PC-3 (cell line): Measurements from ENCODE around the gene BTBD2. TPM values are rescaled to one million over a fixed set of nuclear protein-coding genes. Genes with fewer than 3 reads are reported as not detected.
A peak's percentile ranks its signal among the peaks of the same experiment; 100 is the strongest.

Experiments
- ATAC-seq: fragments of 200-7000 bp; cut with Tn5 transposase; 2 replicates; pipeline ENCODE4 v1.9.1; 2020; ENCODE audit warnings: mild to moderate bottlenecking, moderate library complexity
- BruUV-seq: library from RNA; stranded (reverse); fragments of 400-500 nt; replicated peaks from 2 replicates; lab custom pipeline; 2021; lab: Mats Ljungman, UMichigan
- CTCF ChIA-PET: fragments of 300-600 bp; sonication (Branson Sonifier 250); formaldehyde crosslinking; loops from one replicate; lab custom pipeline; 2022; ENCODE audit warnings: antibody characterized with exemption; lab: Charles Lee
- POLR2A ChIA-PET: fragments of 300-600 bp; sonication (Branson Sonifier 250); formaldehyde crosslinking; loops from one replicate; lab custom pipeline; 2022; ENCODE audit warnings: antibody characterized with exemption; ENCODE audit not compliant: unreplicated experiment; lab: Charles Lee
- DNase-seq: peaks from one replicate; pipeline ENCODE4 v3.0.0-alpha.2; 2015
- H2AFZ ChIP-seq: fragments of 300-600 bp; sonication (generic); 2 replicates; pipeline ENCODE4 v1.6.0; 2016; ENCODE audit warnings: antibody characterized with exemption, low read length
- H3F3A ChIP-seq: fragments of 300-600 bp; sonication (generic); one replicate; pipeline ENCODE4 v1.6.0; 2017; ENCODE audit warnings: antibody characterized with exemption, low read length, control low read depth, mild to moderate bottlenecking; ENCODE audit not compliant: unreplicated experiment
- H3K27ac ChIP-seq: fragments of 300-600 bp; sonication (generic); 2 replicates; pipeline ENCODE4 v1.5.1; 2016; ENCODE audit warnings: mild to moderate bottlenecking, low read length
- H3K27me3 ChIP-seq: fragments of 300-600 bp; sonication (generic); 2 replicates; pipeline ENCODE4 v1.6.1; 2016; ENCODE audit warnings: low read length, mixed read lengths
- H3K36me3 ChIP-seq: fragments of 300-600 bp; sonication (generic); 2 replicates; pipeline ENCODE4 v1.6.1; 2016; ENCODE audit warnings: low read depth, mixed run types, low read length, mixed read lengths
- H3K4me1 ChIP-seq: fragments of 300-600 bp; sonication (generic); 2 replicates; pipeline ENCODE4 v1.5.1; 2016; ENCODE audit warnings: low read length; ENCODE audit not compliant: insufficient read depth
- H3K4me2 ChIP-seq: fragments of 300-600 bp; sonication (generic); 2 replicates; pipeline ENCODE4 v1.6.0; 2016; ENCODE audit warnings: low read length
- H3K4me3 ChIP-seq: fragments of 300-600 bp; sonication (generic); 2 replicates; pipeline ENCODE4 v1.5.1; 2016; ENCODE audit warnings: mild to moderate bottlenecking, low read length, mixed read lengths
- H3K79me2 ChIP-seq: fragments of 300-600 bp; sonication (generic); 2 replicates; pipeline ENCODE4 v1.6.1; 2017; ENCODE audit warnings: low read length, mixed read lengths
- H3K9ac ChIP-seq: fragments of 300-600 bp; sonication (generic); 2 replicates; pipeline ENCODE4 v1.6.0; 2016; ENCODE audit warnings: mild to moderate bottlenecking, low read length
- H3K9me2 ChIP-seq: fragments of 300-600 bp; sonication (generic); replicated peaks from 2 replicates; pipeline ENCODE4 v1.6.1; 2016; ENCODE audit warnings: mixed run types, low read length, mixed read lengths
- H3K9me3 ChIP-seq: fragments of 300-600 bp; sonication (generic); 2 replicates; pipeline ENCODE4 v1.6.1; 2016; ENCODE audit warnings: low read length, mixed read lengths
- H4K20me1 ChIP-seq: fragments of 300-600 bp; sonication (generic); 2 replicates; pipeline ENCODE4 v1.6.1; 2016; ENCODE audit warnings: low read length, mixed read lengths
- EZH2 ChIP-seq: fragments of 300-600 bp; sonication (generic); IDR thresholded peaks from one replicate; pipeline ENCODE4 v1.6.1; 2017; ENCODE audit warnings: antibody characterized with exemption, mild to moderate bottlenecking, low read length; ENCODE audit not compliant: unreplicated experiment
- EZH2phosphoT487 ChIP-seq: fragments of 300-600 bp; sonication (generic); IDR thresholded peaks from 2 replicates; pipeline ENCODE4 v1.6.1; 2018; ENCODE audit warnings: mild to moderate bottlenecking, antibody characterized with exemption, low read length, borderline replicate concordance
- intact Hi-C: fragments of 100-400 bp; cut with micrococcal nuclease; formaldehyde crosslinking; loops from 2 replicates; pipeline ENCODE4 v1.9.0; 2023
- total RNA-seq: library from RNA; depleted of rRNA; stranded (reverse); fragments of >200 nt; gene quantifications from 2 replicates; pipeline ENCODE4 v1.2.3, GENCODE V29; 2014
- TF ChIP-seq, protein P1 (sequence below): fragments of 300-600 bp; sonication (generic); conservative IDR thresholded peaks from 2 replicates; pipeline ENCODE4 v1.5.1; 2017; ENCODE audit warnings: antibody characterized with exemption, low read depth, mild to moderate bottlenecking, low read length

The BTBD2 gene
- total RNA-seq, 1 experiment from 2014 or later, result 72.0 TPM

DNA sequence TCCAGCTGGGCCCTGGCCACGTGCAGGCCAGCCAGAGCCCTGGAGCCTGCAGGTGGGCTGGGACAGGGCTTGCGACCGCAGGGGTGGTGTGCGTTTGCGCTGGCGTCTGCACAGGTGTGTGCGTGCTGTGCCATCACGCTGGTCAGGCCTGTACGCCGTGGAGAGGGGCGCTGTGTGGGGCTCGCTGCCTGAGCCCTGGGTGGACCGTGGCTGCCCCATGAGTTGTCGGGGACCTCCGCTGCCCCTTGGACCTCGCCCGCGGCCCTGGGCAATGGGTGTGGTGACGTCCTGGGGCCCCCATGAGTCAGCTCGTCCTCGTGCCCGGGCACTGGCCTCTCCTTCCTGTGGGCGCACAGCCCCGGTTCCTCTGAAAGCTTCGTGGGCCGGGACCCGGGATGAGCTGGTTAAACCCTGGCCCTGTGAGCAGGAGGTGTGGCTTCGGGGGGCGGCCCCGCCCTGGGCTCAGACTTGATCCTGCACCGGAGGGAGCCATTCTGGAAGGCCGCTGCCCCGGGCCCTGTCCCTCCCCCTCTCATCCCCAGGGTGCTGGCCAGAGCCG lies 67.8 kb downstream of the BTBD2 start:
- Histone ChIP-seq H3K4me1 (peaks cover 9% of the 10 kb centered on the region; the same call in 1 of the 2 replicates), H3K27ac (no peak overlapping the region), H3K4me2 (no peak overlapping the region), H3K9me2 (no peaks in the 10 kb centered on the region), H2AFZ (no peak overlapping the region), H3K27me3 (no peaks in the 10 kb centered on the region), H3K79me2 (peaks cover 77% of the 10 kb centered on the region), H3K4me3 (no peak overlapping the region), H4K20me1 (0 out of 2 replicates have a peak, but pooled peaks cover 9% of the 10 kb centered on the region), H3F3A (no peaks in the 10 kb centered on the region), H3K9me3 (no peaks in the 10 kb centered on the region), H3K36me3 (no peaks in the 10 kb centered on the region), H3K9ac (no peak overlapping the region)
- no TSS peak for BruUV-seq
- no peak for TF ChIP-seq EZH2phosphoT487
- TF ChIP-seq EZH2, result no peak
- TF ChIP-seq, protein P1, sequence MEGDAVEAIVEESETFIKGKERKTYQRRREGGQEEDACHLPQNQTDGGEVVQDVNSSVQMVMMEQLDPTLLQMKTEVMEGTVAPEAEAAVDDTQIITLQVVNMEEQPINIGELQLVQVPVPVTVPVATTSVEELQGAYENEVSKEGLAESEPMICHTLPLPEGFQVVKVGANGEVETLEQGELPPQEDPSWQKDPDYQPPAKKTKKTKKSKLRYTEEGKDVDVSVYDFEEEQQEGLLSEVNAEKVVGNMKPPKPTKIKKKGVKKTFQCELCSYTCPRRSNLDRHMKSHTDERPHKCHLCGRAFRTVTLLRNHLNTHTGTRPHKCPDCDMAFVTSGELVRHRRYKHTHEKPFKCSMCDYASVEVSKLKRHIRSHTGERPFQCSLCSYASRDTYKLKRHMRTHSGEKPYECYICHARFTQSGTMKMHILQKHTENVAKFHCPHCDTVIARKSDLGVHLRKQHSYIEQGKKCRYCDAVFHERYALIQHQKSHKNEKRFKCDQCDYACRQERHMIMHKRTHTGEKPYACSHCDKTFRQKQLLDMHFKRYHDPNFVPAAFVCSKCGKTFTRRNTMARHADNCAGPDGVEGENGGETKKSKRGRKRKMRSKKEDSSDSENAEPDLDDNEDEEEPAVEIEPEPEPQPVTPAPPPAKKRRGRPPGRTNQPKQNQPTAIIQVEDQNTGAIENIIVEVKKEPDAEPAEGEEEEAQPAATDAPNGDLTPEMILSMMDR, result no peak
- CTCF ChIA-PET, result no interaction called here
- DNase-seq (no peak), ATAC-seq (peak; percentile 40)
- POLR2A ChIA-PET, result no interaction called here
- intact Hi-C loops, result no loop called here

DNA sequence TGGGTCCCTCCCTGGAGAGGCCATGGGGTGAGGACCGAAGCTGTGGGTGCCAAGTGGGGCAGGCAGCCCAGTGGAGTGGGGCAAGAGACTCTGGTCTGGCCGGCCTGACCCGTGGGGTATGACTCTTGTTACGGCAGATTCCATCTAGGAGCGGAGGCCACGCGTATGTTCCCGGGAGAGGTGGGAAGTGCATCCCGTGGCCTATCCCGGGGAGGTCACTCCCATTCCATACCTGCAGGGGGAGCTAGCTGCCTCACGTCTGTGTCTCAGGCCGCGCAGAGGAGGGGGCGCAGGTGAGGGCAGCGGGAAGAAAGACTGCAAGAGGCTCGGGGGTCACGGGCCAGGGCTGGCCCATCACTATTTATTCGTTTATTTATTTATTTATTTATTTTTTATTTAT lies 69.6 kb downstream of the BTBD2 start:
- H3K27me3 ChIP-seq, result no peaks in the 10 kb centered on the region
- no peaks in the 10 kb centered on the region for H3K9me3 ChIP-seq
- H3F3A ChIP-seq, result no peaks in the 10 kb centered on the region
- H2AFZ ChIP-seq, result no peak overlapping the region
- no TSS peak for BruUV-seq
- no peak overlapping the region for H3K9ac ChIP-seq
- peak; percentile 61 for DNase-seq
- H3K9me2 ChIP-seq, result no peaks in the 10 kb centered on the region
- H3K36me3 ChIP-seq, result no peaks in the 10 kb centered on the region
- H3K27ac ChIP-seq, result no peak overlapping the region
- H3K4me3 ChIP-seq, result no peak overlapping the region
- peak; percentile 17; the same call in 1 of the 2 replicates for ATAC-seq
- no peak overlapping the region for H3K4me2 ChIP-seq
- intact Hi-C loops, result no loop called here
- POLR2A ChIA-PET, result interaction anchor here (0.6 kb wide), 1 partner anchor 24 kb away, joined by 3 read pairs; no protein-coding TSS in a partner anchor
- H3K79me2 ChIP-seq, result peaks cover 86% of the 10 kb centered on the region
- no peak for TF ChIP-seq EZH2
- TF ChIP-seq, protein P1, result peak; percentile 53
- CTCF ChIA-PET, result interaction anchor here (0.7 kb wide), 2 partner anchors 140 to 432 kb away, joined by 3 to 4 read pairs; no protein-coding TSS in a partner anchor
- H4K20me1 ChIP-seq, result 0 out of 2 replicates have a peak, but pooled peaks cover 9% of the 10 kb centered on the region
- H3K4me1 ChIP-seq, result peaks cover 9% of the 10 kb centered on the region; the same call in 1 of the 2 replicates

DNA sequence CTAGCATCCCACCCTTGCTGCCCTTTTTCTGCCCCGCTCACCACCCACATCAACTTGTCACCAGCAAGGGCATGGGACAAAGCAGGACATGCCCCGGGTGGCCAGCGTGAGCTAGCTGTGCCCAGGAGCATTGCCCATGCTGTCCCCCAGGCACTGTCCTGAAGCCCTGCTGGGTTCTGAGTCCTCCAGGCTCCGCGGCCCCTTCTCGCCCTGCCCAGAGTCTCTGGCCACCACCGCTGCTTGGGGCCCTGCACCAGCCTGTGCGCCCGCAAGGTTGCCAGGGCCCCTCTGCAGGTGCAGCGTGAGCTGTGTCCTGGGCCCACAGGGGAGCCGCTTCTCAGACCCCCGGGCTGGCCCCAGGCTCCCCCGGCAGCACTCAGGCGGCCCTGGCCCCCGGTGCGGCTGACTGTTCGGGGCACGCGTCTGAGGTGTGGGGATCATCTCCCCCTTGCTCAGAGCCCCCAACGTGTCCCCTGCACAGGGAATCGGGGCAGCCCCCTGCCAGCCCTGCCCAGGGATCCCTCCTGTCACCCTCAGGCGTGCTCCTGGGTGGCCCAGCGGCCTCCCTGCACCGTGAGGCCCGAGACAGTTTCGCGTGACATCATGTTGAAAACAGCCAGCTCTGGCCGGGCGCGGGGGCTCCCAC lies 70.5 kb downstream of the BTBD2 start:
- ChIA-PET CTCF (interaction anchor here (0.7 kb wide), 1 partner anchor 140 kb away, joined by 4 read pairs; no protein-coding TSS in a partner anchor), POLR2A (no interaction called here)
- H3K79me2 ChIP-seq, result peaks cover 80% of the 10 kb centered on the region
- H3K9me2 ChIP-seq, result no peaks in the 10 kb centered on the region
- H3F3A ChIP-seq, result no peaks in the 10 kb centered on the region
- no peak for ATAC-seq
- no peak overlapping the region for H3K4me2 ChIP-seq
- H3K4me1 ChIP-seq, result peaks cover 12% of the 10 kb centered on the region; the same call in 1 of the 2 replicates
- no peak overlapping the region for H3K27ac ChIP-seq
- DNase-seq, result no peak
- no peaks in the 10 kb centered on the region for H3K36me3 ChIP-seq
- H2AFZ ChIP-seq, result no peak overlapping the region
- BruUV-seq, result no TSS peak
- intact Hi-C loops, result no loop called here
- H4K20me1 ChIP-seq, result 0 out of 2 replicates have a peak, but pooled peaks cover 9% of the 10 kb centered on the region
- no peak overlapping the region for H3K9ac ChIP-seq
- no peaks in the 10 kb centered on the region for H3K9me3 ChIP-seq
- H3K4me3 ChIP-seq, result no peak overlapping the region
- TF ChIP-seq EZH2 (no peak), EZH2phosphoT487 (no peak)
- TF ChIP-seq, protein P1, result no peak
- H3K27me3 ChIP-seq, result no peaks in the 10 kb centered on the region
